Calu3 (cell line): ENCODE results near the gene MRPL40. TPM values are rescaled to one million over a fixed set of nuclear protein-coding genes. Genes with fewer than 3 reads are reported as not detected.

Source experiments
- BruUV-seq: library from RNA; stranded (reverse); fragments of 400-500 nt; replicated peaks from 2 replicates; lab custom pipeline; 2021; lab: Mats Ljungman, UMichigan
- CTCF ChIA-PET: fragments of 300-600 bp; sonication (Branson Sonifier 250); formaldehyde crosslinking; loops from one replicate; lab custom pipeline; 2022; ENCODE audit warnings: antibody characterized with exemption; lab: Charles Lee
- DNase-seq: peaks from one replicate; pipeline ENCODE4 v3.0.0; 2022
- H3K27ac Mint-ChIP-seq: one replicate; pipeline ENCODE4 v1.8.0; 2022; ENCODE audit warnings: mixed read lengths; ENCODE audit not compliant: unreplicated experiment
- H3K27me3 Mint-ChIP-seq: one replicate; pipeline ENCODE4 v1.8.0; 2022; ENCODE audit warnings: mixed read lengths; ENCODE audit not compliant: unreplicated experiment
- H3K36me3 Mint-ChIP-seq: one replicate; pipeline ENCODE4 v1.8.0; 2022; ENCODE audit warnings: mild to moderate bottlenecking, moderate library complexity, mixed read lengths; ENCODE audit not compliant: insufficient read depth, unreplicated experiment
- H3K4me1 Mint-ChIP-seq: one replicate; pipeline ENCODE4 v1.8.0; 2022; ENCODE audit warnings: mild to moderate bottlenecking, low read depth, mixed read lengths; ENCODE audit not compliant: unreplicated experiment
- H3K4me3 Mint-ChIP-seq: one replicate; pipeline ENCODE4 v1.8.0; 2022; ENCODE audit warnings: mild to moderate bottlenecking, low read depth, moderate library complexity, mixed read lengths; ENCODE audit not compliant: unreplicated experiment
- H3K9me3 Mint-ChIP-seq: one replicate; pipeline ENCODE4 v1.8.0; 2022; ENCODE audit warnings: low read depth, mixed read lengths; ENCODE audit not compliant: unreplicated experiment
- CTCF ChIP-seq: fragments of 200-600 bp; IDR thresholded peaks from one replicate; pipeline ENCODE4 v1.8.0; 2022; ENCODE audit warnings: antibody characterized with exemption; ENCODE audit not compliant: unreplicated experiment
- intact Hi-C: fragments of 100-400 bp; cut with micrococcal nuclease; formaldehyde crosslinking; loops from one replicate; pipeline ENCODE4 v1.10.0; 2022; ENCODE audit not compliant: unreplicated experiment
- total RNA-seq: library from RNA; stranded (reverse); gene quantifications from 2 replicates; pipeline ENCODE4 v1.2.3, GENCODE V29; 2022

Gene MRPL40
- total RNA-seq, 1 experiment from 2014 or later, result 38.6 TPM

DNA sequence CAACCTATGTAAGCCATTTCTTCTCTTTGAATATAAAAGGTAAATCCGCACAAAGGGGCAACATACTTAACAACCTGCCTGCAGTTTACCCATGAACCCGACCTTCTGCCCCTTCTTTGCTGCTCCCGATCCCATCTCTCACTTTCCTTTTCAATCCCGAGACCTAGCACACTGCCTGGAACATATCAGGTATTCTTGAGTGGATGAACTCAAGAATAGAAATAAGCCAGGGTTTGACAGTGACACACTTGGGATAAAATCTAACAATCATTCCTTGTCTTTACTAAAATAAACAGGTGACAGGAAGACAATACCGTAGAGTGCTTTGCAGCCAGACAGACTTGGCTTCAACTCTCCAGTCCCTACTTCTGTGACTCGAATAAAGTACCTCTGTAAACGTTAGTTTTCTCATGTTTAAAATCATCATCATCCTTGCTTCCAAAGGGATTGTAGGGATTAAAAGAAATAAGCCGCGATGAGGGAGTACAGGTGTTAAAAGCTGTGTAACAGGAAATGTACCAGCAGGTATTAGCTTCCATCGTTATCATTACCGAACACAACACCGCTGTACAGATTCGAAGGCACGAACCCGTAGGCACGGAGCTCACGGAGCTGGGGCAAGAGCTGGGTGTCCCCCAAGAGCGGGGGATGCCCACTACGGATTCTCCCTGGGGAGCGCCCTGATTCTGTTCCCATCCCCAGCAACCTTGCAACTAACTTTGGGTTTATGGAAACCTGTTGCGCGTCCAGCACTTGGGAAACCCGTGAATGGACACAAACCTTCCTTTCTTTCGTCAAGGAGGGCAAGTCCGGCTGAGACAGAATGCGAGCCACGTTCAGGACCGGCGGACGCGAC is 45.9 kb downstream of the MRPL40 start:
- no peaks in the 10 kb centered on the region for H3K9me3 Mint-ChIP-seq
- BruUV-seq, result TSS peak; percentile 50
- H3K4me1 Mint-ChIP-seq, result peaks cover 31% of the 10 kb centered on the region
- peaks cover 47% of the 10 kb centered on the region for H3K36me3 Mint-ChIP-seq
- H3K27ac Mint-ChIP-seq, result peak overlapping the region; percentile 100
- intact Hi-C loops, result no loop called here
- no peaks in the 10 kb centered on the region for H3K27me3 Mint-ChIP-seq
- no peak for TF ChIP-seq CTCF
- CTCF ChIA-PET, result interaction anchor here (0.8 to 1.2 kb wide), 6 partner anchors 9 to 334 kb away, joined by 3 to 5 read pairs (median 4); partner anchors contain the start of genes ESS2 and SLC25A1
- peak overlapping the region; percentile 80 for H3K4me3 Mint-ChIP-seq
- no peak for DNase-seq

DNA sequence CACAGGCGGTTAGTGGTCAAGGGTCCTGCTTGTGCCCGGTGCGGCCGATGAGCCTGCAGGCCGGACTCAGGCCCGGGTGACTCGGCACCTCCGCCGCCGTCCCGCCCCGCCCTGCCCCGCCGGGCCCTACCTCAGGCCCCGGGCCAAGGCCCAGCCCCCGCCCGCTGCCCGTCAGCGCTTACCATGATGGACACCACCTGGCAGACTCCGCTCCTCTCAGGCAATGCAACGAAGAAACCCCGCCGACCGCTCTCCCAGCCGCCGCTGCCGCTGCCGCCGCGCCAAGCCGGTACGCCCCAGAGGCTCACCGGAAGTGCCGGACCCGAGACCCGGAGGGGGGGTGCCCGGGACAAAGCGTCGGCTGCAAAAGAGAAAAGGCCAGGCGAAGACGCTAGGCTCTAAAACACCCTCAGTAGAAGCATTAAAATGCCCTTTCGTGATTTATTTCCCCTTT is 46.6 kb downstream of the MRPL40 start, which contains the start of gene UFD1:
TSS of gene UFD1 (minus strand) at position 293 of the 454 bp plus-strand sequence. CDS start at position 185, 108 bp downstream.
- H3K4me1 Mint-ChIP-seq, result peaks cover 31% of the 10 kb centered on the region
- BruUV-seq, result no TSS peak
- peak within 1 kb of the TSS; percentile 80 for H3K4me3 Mint-ChIP-seq
- CTCF ChIA-PET, result interaction anchor here (0.6 to 1.0 kb wide), 4 partner anchors 13 to 456 kb away, joined by 3 to 4 read pairs (median 4); partner anchors contain the start of gene ESS2
- no peaks in the 10 kb centered on the region for H3K27me3 Mint-ChIP-seq
- intact Hi-C loops, result no loop called here
- DNase-seq, result peak; percentile 82
- no peaks in the 10 kb centered on the region for H3K9me3 Mint-ChIP-seq
- TF ChIP-seq CTCF, result no peak
- peaks cover 43% of the 10 kb centered on the region for H3K36me3 Mint-ChIP-seq
- peak within 1 kb of the TSS; percentile 100 for H3K27ac Mint-ChIP-seq

- Mint-ChIP-seq H3K27me3 (no peaks in the 10 kb centered on the region), H3K36me3 (peaks cover 43% of the 10 kb centered on the region), H3K4me3 (peak within 1 kb of the TSS; percentile 80), H3K4me1 (peaks cover 31% of the 10 kb centered on the region), H3K9me3 (no peaks in the 10 kb centered on the region), H3K27ac (peak within 1 kb of the TSS; percentile 100)
- peak; percentile 94 for DNase-seq
- no peak for TF ChIP-seq CTCF
- CTCF ChIA-PET, result interaction anchor here (0.6 to 1.6 kb wide), 6 partner anchors 12 to 457 kb away, joined by 3 to 6 read pairs (median 4); partner anchors contain the start of gene ESS2
- intact Hi-C loops, result no loop called here
- no TSS peak for BruUV-seq
Measured at GRCh38 chr22:19479355-19480172, 47.2 kb downstream of the MRPL40 start, which contains the start of gene CDC45. TSS of gene CDC45 (plus strand) at chr22:19479920. CDS start at chr22:19479969, 49 bp downstream.

DNA sequence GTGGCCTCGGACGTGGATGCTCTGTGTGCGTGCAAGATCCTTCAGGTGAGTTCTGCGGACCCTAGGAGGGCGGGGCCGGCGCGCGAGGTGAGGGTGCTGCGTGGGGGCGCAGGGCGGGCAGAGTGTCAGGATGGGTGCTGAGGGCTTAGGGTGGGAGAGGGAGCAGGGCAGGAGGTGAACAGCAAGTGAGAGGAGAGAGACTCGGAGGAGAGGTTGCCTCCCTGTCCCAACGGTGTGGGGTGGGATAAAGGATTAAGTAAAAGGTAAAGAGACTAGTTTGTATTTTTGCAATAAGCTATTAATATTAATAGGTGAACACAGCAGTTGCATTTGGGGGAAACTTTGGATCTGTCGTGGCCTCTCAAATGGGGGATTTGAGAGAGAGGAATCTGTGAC is 47.8 kb downstream of the MRPL40 start:
- Mint-ChIP-seq H3K4me3 (peak overlapping the region; percentile 80), H3K27me3 (no peaks in the 10 kb centered on the region), H3K27ac (peak overlapping the region; percentile 100), H3K9me3 (no peaks in the 10 kb centered on the region), H3K4me1 (peaks cover 31% of the 10 kb centered on the region), H3K36me3 (peaks cover 48% of the 10 kb centered on the region)
- intact Hi-C loops, result no loop called here
- TF ChIP-seq CTCF, result no peak
- DNase-seq, result peak; percentile 13
- no TSS peak for BruUV-seq
- CTCF ChIA-PET, result interaction anchor here (0.6 to 1.6 kb wide), 3 partner anchors 11 to 150 kb away, joined by 4 to 6 read pairs (median 4); no protein-coding TSS in a partner anchor
